IMR-90 (cell line): ENCODE data around the gene HOXB6. TPM values are rescaled to one million over a fixed set of nuclear protein-coding genes. Genes with fewer than 3 reads are reported as not detected.

Experiments
- ATAC-seq: fragments of 200-7000 bp; cut with Tn5 transposase; 2 replicates; pipeline ENCODE4 v1.9.1; 2020; ENCODE audit warnings: low read depth, mild to moderate bottlenecking, moderate library complexity
- BruUV-seq: library from RNA; stranded (reverse); fragments of 400-500 nt; replicated peaks from 2 replicates; lab custom pipeline; 2021; lab: Mats Ljungman, UMichigan
- CTCF ChIA-PET: fragments of 300-600 bp; formaldehyde crosslinking; extraction: SDS; loops from one replicate; lab custom pipeline; 2021; ENCODE audit warnings: antibody characterized with exemption; lab: Yijun Ruan, JAX
- POLR2A ChIA-PET: fragments of 300-600 bp; sonication (Branson Sonifier 250); formaldehyde crosslinking; loops from one replicate; lab custom pipeline; 2022; ENCODE audit warnings: antibody characterized with exemption; ENCODE audit not compliant: unreplicated experiment; lab: Charles Lee
- DNase-seq: peaks from one replicate; pipeline ENCODE4 v3.0.0; 2013
- H2AFZ ChIP-seq: replicated peaks from 2 replicates; pipeline ENCODE3; 2013; ENCODE audit warnings: low read length, mild to moderate bottlenecking; ENCODE audit not compliant: poor library complexity
- H2AK5ac ChIP-seq: 2 replicates; pipeline ENCODE4 v1.6.1; 2013; ENCODE audit warnings: low read depth, low read length, inconsistent platforms
- H2AK9ac ChIP-seq: replicated peaks from 2 replicates; pipeline ENCODE3; 2013; ENCODE audit warnings: mild to moderate bottlenecking, low read depth, low read length, moderate library complexity; ENCODE audit not compliant: poor library complexity
- H2BK120ac ChIP-seq: 2 replicates; pipeline ENCODE4 v1.6.1; 2013; ENCODE audit warnings: low read depth, low read length, inconsistent platforms
- H2BK15ac ChIP-seq: 3 replicates; pipeline ENCODE4 v1.6.1; 2013; ENCODE audit warnings: low read depth, low read length, inconsistent platforms
- H2BK20ac ChIP-seq: 2 replicates; pipeline ENCODE4 v1.6.1; 2013; ENCODE audit warnings: low read depth, mild to moderate bottlenecking, inconsistent platforms, low read length, moderate library complexity
- H2BK5ac ChIP-seq: 2 replicates; pipeline ENCODE4 v1.6.1; 2013; ENCODE audit warnings: mild to moderate bottlenecking, low read depth, low read length, inconsistent platforms; ENCODE audit not compliant: poor library complexity, severe bottlenecking
- H3K14ac ChIP-seq: replicated peaks from 2 replicates; pipeline ENCODE4 v1.6.1; 2013; ENCODE audit warnings: low read depth, low read length, inconsistent platforms
- H3K18ac ChIP-seq: 2 replicates; pipeline ENCODE4 v1.6.1; 2013; ENCODE audit warnings: low read depth, low read length, control low read depth
- H3K23ac ChIP-seq: 2 replicates; pipeline ENCODE4 v1.6.1; 2013; ENCODE audit warnings: low read depth, low read length, inconsistent platforms
- H3K27ac ChIP-seq: 2 replicates; pipeline ENCODE4 v1.5.1; 2013; ENCODE audit warnings: mild to moderate bottlenecking, control low read depth, low read length; ENCODE audit not compliant: insufficient read depth
- H3K27me3 ChIP-seq: 2 replicates; pipeline ENCODE4 v1.6.1; 2013; ENCODE audit warnings: low read length; ENCODE audit not compliant: control insufficient read depth, insufficient read depth
- H3K36me3 ChIP-seq: 2 replicates; pipeline ENCODE4 v1.6.1; 2013; ENCODE audit warnings: low read length, mixed read lengths; ENCODE audit not compliant: control insufficient read depth, insufficient read depth
- H3K4ac ChIP-seq: 2 replicates; pipeline ENCODE4 v1.6.1; 2013; ENCODE audit warnings: low read depth, low read length, inconsistent platforms
- H3K4me1 ChIP-seq: 2 replicates; pipeline ENCODE4 v1.6.1; 2013; ENCODE audit warnings: low read length, mixed read lengths; ENCODE audit not compliant: control insufficient read depth, insufficient read depth
- H3K4me2 ChIP-seq: 2 replicates; pipeline ENCODE4 v1.6.1; 2013; ENCODE audit warnings: low read depth, mild to moderate bottlenecking, control low read depth, low read length, moderate library complexity
- H3K4me3 ChIP-seq: 2 replicates; pipeline ENCODE4 v1.5.1; 2013; ENCODE audit warnings: low read depth, mild to moderate bottlenecking, control low read depth, low read length, moderate library complexity; ENCODE audit not compliant: insufficient read depth
- H3K56ac ChIP-seq: 2 replicates; pipeline ENCODE4 v1.6.1; 2013; ENCODE audit warnings: low read length, inconsistent platforms; ENCODE audit not compliant: insufficient read depth; ENCODE audit errors: extremely low read depth
- H3K79me1 ChIP-seq, 2 experiments: 2 replicates each; pipeline ENCODE4 v1.6.1; 2013; ENCODE audit warnings: low read length in 2 of 2, inconsistent platforms in 1 of 2, low read depth in 1 of 2
- H3K9ac ChIP-seq: 2 replicates; pipeline ENCODE4 v1.6.1; 2013; ENCODE audit warnings: low read depth, low read length, control low read depth
- H3K9me1 ChIP-seq: 2 replicates; pipeline ENCODE4 v1.6.1; 2013; ENCODE audit warnings: low read length, inconsistent platforms; ENCODE audit not compliant: insufficient read depth
- H3K9me3 ChIP-seq: 2 replicates; pipeline ENCODE4 v1.6.1; 2013; ENCODE audit warnings: low read length; ENCODE audit not compliant: control insufficient read depth, insufficient read depth
- H4K20me1 ChIP-seq: 2 replicates; pipeline ENCODE4 v1.6.1; 2013; ENCODE audit warnings: low read length, inconsistent platforms; ENCODE audit not compliant: insufficient read depth
- H4K5ac ChIP-seq: 2 replicates; pipeline ENCODE4 v1.6.1; 2013; ENCODE audit warnings: mild to moderate bottlenecking, low read depth, low read length, control low read depth
- H4K8ac ChIP-seq, 2 experiments: 2 replicates each; pipeline ENCODE4 v1.6.1; 2013; ENCODE audit warnings: low read depth in 2 of 2, low read length in 2 of 2, control low read depth in 1 of 2, inconsistent platforms in 1 of 2
- H4K91ac ChIP-seq: 2 replicates; pipeline ENCODE4 v1.6.1; 2013; ENCODE audit warnings: low read depth, low read length, inconsistent platforms; ENCODE audit not compliant: insufficient read depth
- FOS ChIP-seq: fragments of 150-350 bp; IDR thresholded peaks from 2 replicates; pipeline ENCODE4 v1.6.1; 2016; ENCODE audit warnings: low read depth, low read length
- WGBS, 2 experiments: methylation state at CpG; one replicate each; pipeline versions ENCODE4 v1.1.5 to v1.1.7; 2013; ENCODE audit warnings: missing lambda C conversion rate in 2 of 2; ENCODE audit not compliant: insufficient read length in 1 of 2; ENCODE audit errors: extremely low coverage in 2 of 2; 5-methylcytosine and 5-hydroxymethylcytosine counted together
- dilution Hi-C: fragments of 300-500 bp; cut with HindIII; formaldehyde crosslinking; loops from one replicate; pipeline ENCODE4 v1.14.3; 2018; ENCODE audit warnings: low sequenced_read_pairs; ENCODE audit not compliant: unreplicated experiment
- in situ Hi-C: fragments of 300-500 bp; cut with MboI; formaldehyde crosslinking; loops from 3 replicates; pipeline ENCODE4 v1.14.3; 2019; ENCODE audit warnings: low sequenced_read_pairs, inconsistent platforms, mixed read lengths
- intact Hi-C: fragments of 100-400 bp; cut with micrococcal nuclease; formaldehyde crosslinking; loops from 2 replicates; pipeline ENCODE4 v1.10.0; 2022
- polyA plus RNA-seq, 3 experiments: library from polyadenylated mRNA; depleted of rRNA; stranded (reverse); fragments of >200 nt; gene quantifications; 2 replicates each; pipeline ENCODE4 v1.2.3, GENCODE V29; 2012; ENCODE audit warnings: low replicate concordance in 1 of 3
- total RNA-seq: library from RNA; depleted of rRNA; stranded (reverse); fragments of >200 nt; gene quantifications from 2 replicates; pipeline ENCODE4 v1.2.3, GENCODE V29; 2012

Gene HOXB6
- total and polyA plus RNA-seq, 2 of the 4 experiments (the other 2 are of a cell fraction), result 11.1 to 42.2 TPM

DNA sequence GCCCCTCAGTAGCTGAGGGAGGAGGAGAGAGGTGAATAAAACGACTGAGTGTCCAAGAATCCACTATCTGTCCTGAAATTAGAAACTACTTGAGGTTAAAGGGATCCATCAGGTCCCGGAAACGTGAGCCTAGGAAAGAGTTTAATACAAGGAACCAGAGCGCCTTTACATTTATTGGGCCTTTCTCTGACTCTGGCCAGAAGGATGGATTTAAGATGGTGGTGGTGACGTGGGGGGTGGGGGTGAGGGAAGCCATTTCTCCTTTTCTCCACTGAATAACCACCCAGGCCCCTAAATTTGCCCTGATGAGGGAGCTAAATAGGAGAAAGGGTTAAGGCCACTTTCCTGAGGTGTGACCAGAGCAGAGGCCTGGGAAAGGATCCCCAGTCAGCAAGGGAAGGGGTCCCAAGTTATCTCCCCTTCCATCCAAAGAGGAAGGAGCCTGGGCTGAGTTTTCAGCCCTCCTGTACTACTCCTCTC lies 22.4 kb upstream of the HOXB6 start:
- DNase-seq (no peak), ATAC-seq (no peak)
- Histone ChIP-seq H4K91ac (no peak overlapping the region), H3K4ac (no peak overlapping the region), H3K27me3 (peaks cover 98% of the 10 kb centered on the region), H3K14ac (no peak overlapping the region), H4K5ac (no peak overlapping the region), H2AK9ac (no peak overlapping the region), H3K4me1 (no peaks in the 10 kb centered on the region; the same call in 1 of the 2 replicates), H3K4me2 (no peak overlapping the region), H2AFZ (no peak overlapping the region), H3K9me1 (no peaks in the 10 kb centered on the region; the same call in 1 of the 2 replicates), H3K27ac (no peak overlapping the region), H2BK5ac (no peak overlapping the region), H3K56ac (no peak overlapping the region), H4K20me1 (peaks cover 12% of the 10 kb centered on the region; the same call in 1 of the 2 replicates), H4K8ac (no peak overlapping the region), H3K4me3 (no peak overlapping the region), H3K36me3 (no peaks in the 10 kb centered on the region), H3K23ac (0 out of 2 replicates have a peak overlapping the region, but pooled peaks have one; percentile 24), H3K9me3 (peaks cover 34% of the 10 kb centered on the region), H2AK5ac (no peak overlapping the region), H2BK15ac (no peak overlapping the region), H2BK20ac (no peak overlapping the region), H3K18ac (no peak overlapping the region), H3K79me1 (no peaks in the 10 kb centered on the region), H2BK120ac (no peak overlapping the region), H3K9ac (no peak overlapping the region)
- TF ChIP-seq FOS, result no peak
- ChIA-PET POLR2A (no interaction called here), CTCF (interaction anchor here (1.3 kb wide), 1 partner anchor 9 kb away, joined by 4 read pairs; no protein-coding TSS in a partner anchor)
- no TSS peak for BruUV-seq
- no CpG with 5 or more reads among the region's 5 CpGs for WGBS, 2 experiments
- in situ Hi-C loops, result loop anchor here (10.0 kb wide), 1 partner anchor 462 kb away; no protein-coding TSS in a partner anchor
- intact Hi-C loops, result no loop called here
- dilution Hi-C loops, result no loop called here
